GM19395 (cell line): ENCODE measurements around the gene METAP2.
A peak's percentile ranks its signal among the peaks of the same experiment; 100 is the strongest.
"Not testable (repeated sequence)": the region's sequence is repeated elsewhere in the genome, so short reads cannot be mapped to it uniquely, and the experiment has no call there.

Experiments
- ATAC-seq: cut with Tn5 transposase; IDR thresholded peaks from one replicate; pipeline ENCODE4 v1.9.1; 2021; ENCODE audit warnings: mild to moderate bottlenecking, moderate library complexity; ENCODE audit not compliant: unreplicated experiment

Gene METAP2

DNA sequence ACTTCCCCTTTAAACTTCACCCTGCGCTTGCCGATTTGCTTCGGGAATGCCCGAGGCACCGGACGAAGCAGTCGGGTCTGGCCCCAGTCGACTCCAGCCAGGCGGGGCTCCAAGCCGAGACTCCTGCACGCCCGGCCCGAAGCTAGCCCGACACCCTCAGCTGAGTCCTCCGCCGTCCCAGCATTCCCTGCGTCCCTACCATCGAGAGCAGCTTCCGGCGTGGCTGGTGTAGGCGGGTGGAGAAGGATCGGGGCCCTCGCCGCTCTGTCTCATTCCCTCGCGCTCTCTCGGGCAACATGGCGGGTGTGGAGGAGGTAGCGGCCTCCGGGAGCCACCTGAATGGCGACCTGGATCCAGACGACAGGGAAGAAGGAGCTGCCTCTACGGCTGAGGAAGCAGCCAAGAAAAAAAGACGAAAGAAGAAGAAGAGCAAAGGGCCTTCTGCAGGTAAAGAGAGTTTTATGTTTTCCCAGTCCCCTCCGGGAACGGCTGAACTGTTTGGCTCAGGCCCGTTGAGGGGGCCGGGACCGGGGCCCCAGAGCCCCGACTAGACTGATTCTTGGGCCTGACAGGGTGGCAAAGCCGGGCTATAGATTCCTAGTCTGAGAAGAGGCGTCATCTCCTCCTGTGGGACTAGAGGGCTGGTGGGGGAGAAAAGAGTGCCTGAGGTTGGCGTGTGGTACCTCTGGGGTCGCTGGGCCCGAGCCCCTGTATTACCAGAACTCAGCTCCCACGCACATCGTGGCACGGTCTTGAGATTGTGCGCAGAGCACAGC, at the start of gene METAP2:
Gene METAP2 (plus strand): TSS at position 269 of the 776 bp plus-strand sequence. CDS start 28 bp downstream, at position 297.
- ATAC-seq = peak; percentile 97

DNA sequence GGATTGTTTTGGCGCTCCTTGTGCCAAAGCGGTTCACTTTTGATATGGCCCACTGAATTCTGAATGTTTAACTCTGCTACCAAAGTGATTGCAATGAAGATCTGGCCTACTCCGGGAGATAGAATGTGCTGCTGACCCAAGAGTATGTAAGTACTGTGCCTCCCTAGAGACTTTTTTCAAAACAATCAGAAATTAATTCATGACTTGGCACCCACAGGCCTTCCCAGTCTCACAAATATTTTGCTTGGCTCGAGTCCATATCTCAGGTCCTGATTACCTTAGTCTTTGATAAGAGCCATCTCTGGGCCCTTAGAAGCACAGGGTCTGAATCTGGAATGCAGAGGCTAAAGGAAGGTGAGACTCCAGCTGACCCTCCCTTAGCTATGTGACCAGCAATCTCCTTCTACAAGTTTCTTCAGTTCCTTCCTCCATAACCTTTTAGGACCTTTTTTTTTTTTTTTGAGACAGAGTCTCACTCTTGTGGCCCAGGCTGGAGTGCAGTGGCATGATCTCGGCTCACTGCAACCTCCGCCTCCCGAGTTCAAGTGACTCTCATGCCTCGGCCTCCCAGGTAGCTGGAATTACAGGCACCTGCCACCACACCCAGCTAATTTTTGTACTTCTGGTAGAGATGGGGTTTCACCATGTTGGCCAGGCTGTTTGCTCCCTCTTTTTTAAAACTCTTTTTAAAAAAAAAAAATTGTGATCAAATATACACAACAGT, 49.5 kb upstream of the METAP2 start:
- ATAC-seq = no peak

DNA sequence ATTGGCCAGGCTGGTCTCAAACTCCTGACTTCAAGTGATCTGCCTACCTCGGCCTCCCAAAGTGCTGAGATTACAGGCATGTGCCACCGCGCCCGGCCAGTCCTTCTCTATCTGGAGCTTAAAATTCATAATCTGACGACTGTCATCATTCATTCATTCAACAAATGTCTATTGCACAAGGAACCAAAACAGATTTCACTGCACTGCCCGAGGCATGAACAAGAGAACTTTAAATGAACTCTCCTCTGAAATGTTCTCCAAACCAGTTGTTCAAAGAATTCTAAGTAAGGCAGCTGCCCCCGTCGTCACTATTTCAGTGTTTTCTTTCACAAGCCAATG, 44.8 kb upstream of the METAP2 start:
- ATAC-seq = no peak

DNA sequence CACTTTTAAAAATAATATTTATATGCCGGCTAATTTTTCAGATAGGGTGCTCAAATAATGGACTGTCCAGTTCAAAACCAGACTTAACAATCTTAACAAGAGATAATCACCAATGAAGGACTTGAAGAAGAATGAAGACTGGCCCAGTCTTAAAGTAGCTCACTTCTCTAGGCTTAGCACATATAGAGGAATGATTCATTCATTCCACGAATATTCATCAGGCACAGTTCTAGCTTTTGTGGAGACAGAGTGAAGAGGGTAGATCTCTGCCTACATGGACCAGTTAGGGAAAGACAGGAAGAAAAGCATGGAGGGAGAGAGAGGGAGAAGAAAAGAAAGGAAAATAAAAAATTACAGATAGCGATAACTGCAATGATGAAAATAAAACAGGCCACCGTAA, 42.8 kb upstream of the METAP2 start:
- ATAC-seq = no peak

DNA sequence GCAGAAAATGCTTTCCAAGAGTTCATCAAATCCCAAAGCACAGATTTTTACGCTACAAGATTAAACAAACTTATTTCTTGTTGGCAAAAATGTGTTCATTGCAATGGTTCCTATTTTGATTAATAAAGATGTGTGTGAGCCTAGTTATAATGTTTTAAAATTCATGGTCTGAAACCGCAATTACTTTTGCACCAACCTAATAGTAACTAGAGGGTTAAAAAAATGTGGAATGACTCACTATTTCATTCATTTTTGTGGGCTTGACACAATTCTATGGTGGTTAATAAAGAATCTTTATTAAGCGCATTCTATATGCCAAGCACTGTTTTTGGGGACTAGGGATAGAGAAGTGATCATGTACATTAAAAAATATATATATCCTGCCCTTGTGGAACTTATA, 38.6 kb upstream of the METAP2 start:
- ATAC-seq = no peak

DNA sequence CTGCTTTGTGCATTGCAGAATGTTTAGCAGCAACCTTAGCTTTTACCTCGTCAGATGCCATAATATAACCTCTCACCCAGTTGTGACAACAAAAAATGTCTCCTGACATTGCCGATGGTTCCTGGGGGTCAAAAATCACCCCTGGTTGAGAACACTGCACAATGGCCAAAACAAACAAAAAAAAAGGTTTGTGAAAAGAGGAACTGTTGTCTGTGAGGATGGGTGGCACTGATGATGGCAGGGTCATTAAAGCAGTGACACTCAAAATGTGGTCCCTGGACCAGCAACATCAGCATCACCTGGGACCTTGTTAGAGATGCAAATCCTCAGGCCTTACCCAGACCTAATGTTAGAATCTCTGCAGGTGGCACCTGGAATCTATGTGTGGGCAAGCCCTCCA, 36.4 kb upstream of the METAP2 start:
- ATAC-seq = no peak

DNA sequence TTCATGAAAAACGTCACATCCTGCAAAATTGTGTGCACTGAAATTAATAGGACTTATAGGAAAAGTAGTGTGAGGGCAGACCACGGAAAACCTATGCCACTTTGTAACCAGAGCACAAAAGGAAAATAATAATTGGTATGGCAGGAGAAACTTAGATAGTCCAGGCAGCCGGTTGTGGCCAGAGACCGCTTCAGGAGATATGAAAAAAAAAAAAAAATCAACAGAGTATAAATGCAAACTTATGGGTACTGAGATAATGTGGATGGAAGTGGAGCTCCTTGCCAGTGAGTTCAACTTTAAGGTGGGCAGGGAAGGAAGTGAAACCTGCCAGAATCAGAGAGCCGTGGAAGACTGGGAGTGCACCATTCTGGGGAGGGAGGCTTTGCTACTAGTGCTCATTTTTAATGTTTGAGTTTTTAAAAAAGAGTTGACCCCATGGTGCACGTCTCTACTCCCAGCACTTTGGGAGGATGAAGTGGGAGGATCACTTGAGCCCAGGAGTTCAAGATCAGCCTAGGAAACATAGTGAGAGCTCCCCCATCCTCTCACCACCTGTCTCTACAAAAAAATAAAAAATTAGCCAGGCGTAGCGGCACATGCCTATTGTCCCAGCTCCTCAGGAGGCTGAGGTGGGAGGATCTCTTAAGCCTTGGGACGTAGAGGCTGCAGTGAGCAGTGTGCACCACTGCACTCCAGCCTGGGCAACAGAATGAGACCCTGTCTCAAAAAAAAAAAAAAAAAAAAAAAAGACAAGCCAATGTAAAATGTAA, 34.3 kb upstream of the METAP2 start:
- no peak for ATAC-seq

DNA sequence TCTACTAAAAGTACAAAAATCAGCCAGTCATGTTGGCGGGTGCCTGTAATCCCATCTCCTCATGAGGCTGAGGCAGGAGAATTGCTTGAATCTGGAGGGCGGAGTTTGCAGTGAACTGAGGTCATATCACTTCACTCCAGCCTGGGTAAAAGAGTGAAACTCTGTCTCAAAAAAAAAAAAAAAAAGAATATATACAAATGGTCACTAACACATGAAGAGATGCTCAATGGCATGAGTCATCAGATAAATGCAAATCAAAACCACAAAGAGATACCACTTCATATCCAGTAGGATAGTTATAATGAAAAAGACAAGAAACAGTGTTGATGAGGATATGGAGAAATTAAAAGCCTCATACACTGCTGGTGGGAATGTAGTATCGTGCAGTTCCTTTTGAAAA, 33.6 kb upstream of the METAP2 start:
- ATAC-seq = no peak

DNA sequence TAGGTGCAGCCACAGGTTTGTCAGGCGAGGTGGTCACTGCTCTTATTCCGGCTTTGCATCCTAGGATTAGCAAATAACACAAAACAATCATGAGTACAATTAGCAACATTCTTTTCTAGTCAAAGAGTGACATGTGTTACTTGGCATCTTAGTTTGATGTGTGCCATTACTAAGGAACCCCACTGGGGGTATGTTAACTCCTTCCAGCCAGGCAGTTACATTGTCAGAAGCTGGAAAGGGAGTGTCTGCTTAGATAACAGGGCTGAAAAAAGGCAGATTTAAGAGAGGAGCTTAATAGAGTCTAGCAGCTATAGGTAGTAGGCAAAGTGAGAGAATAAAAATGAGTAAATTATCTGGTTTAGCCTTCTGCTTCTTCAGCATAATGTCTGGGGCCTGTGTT, 30.5 kb upstream of the METAP2 start:
- no peak for ATAC-seq

DNA sequence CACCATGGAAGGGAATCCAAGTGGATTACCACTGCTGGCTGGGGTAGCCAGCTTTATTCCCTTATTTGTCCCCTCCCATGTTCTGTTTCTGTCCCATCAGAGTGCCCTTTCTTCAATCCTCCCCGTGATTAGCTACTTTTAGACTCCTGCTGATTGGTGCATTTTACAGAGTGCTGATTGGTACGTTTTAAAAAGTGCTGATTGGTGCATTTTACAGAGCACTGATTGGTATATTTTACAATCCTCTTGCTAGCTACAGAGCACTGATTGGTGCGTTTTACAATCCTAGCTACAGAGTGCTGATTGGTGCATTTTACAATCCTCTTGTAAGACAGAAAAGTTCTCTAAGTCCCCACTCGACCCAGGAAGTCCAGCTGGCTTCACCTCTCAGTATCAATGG, 28.9 kb upstream of the METAP2 start:
- not testable (repeated sequence) for ATAC-seq

DNA sequence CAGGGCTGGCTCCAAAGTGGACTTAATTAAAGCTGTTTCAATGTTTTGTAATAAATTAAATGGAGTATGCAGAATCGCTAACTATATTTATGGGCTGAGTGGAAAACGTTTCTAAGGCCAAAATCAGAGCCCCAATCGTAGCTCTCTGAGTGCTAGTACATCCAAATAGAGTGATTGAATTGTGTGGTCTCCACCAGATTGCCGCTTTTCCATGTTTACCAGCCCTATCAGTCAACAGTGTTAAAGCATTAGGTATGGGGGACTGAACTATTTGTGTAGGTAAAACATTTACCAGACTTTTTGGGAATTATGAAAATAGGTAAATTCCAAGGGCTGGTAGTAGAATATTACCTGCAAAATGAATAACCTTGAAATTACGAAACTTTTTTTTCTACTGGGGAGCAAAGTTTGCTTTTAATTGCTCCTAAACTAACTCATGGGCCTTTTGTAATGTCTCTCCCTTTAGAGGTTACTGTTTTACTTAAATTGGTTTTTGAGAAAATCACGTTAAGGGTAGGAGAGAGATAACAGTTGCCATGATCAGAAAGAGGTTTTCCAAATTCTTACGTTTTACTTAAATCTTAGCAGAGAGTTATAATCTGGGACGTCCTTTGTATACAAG, 28.0 kb upstream of the METAP2 start:
- ATAC-seq = no peak

DNA sequence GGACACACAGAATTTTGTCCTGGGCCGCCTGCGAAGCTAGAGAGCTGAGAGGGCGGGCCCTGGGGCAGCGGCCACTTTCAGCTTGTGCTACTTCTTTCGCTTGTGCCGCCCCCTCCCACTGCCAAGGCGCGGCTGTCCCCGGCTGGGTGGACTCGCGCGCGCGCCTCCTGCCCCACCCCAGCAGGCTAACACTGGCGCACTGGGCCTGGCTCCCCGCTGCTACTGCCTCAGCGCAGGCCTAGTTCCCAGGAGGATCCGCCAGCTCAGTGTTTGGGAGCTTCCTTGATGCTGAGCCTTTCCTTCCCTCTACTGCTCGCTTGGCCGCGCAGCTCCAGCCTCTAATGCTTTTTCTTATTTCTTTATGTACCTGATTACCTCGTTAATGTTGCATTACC, 27.4 kb upstream of the METAP2 start:
- no peak for ATAC-seq

DNA sequence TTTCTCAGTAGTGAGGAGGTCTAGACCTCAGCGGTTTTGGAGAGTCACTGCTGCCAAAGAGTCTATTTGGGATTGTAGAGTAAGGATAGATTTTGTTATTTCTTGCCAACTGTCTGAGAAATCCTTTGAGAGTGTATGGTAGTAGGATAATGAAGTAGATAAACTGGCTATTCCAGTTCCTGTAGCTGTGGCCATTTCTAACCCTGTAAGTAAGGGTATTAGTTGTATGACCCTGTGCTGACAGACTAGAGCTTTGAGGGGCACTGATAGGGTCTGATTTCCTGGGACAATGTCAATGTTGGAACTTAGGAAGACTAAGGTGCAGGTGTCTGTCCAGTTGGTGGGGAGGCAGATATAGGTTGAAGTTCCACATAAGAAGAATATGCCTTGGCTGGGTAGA, 24.3 kb upstream of the METAP2 start:
- not testable (repeated sequence) for ATAC-seq

DNA sequence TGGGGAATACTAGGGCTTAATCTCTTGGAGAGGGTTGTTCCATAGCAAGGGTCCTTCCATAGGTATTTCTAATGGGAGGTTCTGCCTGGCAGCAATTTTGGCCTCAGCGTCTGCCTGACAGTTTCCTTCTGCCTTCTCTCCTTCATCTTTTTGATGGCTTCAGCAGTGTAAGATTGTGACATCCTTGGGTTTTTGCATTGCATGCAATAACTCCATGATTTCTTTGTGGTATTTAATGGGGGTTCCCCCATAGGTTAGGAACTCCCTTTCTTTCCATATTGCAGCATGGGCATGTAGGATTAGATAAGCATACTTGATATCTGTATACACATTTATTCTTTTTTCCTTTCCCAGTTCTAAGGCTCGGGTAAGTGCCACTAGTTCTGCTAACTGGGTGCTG, 21.5 kb upstream of the METAP2 start:
- ATAC-seq = not testable (repeated sequence)

DNA sequence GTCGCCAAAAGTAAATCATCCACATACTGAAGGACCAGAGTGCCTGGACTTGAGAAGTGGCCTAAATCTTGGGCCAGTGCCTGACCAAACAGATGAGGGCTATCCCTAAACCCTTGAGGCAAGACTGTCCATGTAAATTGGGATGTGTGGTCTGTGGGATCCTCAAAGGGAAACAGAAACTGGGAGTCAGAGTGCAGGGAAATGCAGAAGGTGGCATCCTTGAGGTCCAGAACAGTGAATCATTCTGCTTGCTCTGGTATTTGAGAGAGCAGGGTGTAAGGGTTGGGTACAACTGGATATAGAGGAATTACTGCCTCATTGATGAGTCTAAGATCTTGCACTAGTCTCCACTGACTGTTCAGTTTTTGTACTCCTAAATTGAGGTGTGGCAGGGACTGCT, 20.1 kb upstream of the METAP2 start:
- ATAC-seq = not testable (repeated sequence)

DNA sequence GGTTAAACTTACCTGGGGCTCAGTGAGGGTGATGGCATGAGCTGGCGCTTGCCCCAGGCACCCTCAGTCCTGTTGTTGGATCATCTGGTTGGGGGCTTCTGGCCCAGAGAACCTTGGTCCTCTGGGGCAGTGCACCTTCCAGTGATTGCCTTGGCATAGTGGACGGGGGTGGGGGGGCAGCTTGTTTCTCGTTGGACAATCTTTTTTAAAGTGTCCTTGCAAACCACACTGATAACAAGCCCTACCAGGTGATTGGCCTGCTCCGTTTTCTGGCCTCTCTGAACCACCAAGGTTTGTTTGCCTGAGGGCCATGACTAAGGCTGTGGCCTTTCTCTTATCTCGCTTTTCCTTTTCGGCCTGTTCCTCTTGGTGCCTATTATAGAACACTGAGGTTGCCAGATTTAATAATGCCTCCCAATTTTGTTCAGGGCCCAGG, 19.2 kb upstream of the METAP2 start:
- ATAC-seq = not testable (repeated sequence)

DNA sequence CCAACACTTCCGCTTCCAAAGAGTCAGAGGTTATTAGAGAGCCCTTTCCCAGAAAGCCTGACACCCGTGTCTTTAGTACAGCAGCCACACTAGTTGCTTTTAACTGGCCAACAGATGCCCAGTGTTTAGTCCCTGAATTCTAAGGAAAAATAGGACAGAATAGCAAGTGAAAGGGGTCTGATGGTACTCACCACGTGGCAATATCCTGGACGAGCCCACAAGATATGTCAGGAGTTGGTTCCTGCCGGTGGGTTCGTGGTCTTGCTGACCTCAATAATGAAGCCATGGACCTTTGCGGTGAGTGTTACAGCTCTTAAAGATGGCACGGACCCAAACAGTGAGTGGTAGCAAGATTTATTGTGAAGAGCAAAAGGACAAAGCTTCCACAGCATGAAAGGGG, 16.3 kb upstream of the METAP2 start:
- not testable (repeated sequence) for ATAC-seq

DNA sequence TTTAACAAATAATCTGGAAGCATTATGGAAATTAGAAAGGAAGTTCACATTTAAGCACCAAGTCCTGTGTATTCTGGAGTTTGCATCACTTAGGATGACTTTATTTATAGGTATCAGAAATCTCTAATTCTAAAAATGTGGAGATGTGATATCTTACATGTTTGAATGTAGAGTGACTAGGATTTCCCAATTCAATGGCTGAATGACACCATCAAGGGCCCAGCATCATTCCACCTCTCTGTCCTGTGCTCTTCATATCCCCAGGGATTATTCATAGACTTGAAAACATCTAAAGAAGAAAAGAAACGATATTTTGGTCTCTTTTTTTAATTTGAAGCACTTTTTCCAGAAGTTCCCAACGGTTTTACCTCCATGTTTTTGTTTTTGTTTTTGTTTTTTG, 15.2 kb upstream of the METAP2 start:
- ATAC-seq = no peak

DNA sequence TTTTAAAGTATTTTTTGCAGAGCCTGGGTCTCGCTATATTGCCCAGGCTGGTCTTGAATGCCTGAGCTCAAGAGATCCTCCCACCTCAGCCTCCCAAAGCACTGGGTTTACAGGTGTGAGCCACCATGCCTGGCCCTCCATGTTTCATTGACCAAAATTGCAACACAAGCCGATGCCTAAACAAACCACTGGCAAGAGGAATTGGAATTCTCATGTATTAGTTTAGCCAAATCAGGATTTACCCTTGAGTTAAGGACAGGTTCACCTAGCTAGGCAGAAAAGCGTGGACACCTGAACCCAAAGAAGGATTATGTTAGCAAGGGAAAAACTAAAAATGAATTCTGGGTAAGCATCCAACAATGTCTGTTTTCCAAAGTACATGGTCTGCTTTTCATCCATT, 14.6 kb upstream of the METAP2 start:
- no peak for ATAC-seq

DNA sequence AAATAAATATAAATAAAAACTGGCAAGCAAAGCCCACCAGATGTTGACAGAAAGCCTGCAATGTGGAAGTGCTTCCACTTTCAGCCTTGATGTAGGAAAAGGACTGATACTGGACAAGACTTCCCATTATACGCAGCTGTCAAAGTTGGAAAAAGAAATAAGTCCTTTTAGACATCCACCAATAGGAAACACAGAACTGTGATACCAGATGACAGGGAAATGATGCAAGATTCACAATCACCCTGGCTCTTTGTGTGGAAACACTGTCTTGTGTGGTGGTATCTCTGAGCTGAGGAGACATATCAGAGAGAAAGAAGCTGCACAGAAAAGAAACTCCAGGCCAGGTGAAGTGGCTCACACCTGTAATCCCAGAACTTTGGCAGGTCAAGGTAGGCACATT, 13.8 kb upstream of the METAP2 start:
- ATAC-seq = no peak

DNA sequence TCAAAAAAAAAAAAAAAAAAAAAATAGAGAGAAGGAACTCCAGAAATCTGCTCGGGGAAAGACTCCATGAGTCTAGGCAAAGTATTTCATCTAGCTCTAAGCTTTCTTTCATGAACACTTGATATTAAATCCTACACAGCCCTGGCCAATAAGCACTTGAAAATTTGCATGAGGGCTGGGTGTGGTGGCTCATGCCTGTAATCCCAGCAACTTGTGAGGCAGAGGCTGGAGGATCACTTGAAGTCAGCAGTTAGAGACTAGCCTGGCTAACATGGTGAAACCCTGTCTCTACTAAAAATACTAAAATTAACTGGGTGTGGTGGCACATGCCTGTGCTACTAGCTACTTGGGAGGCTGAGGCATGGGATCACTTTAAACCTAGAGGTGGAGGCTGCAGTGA, 13.1 kb upstream of the METAP2 start:
- no peak for ATAC-seq
